ENCODE results near the gene TESK1. TPM values are rescaled to one million over a fixed set of nuclear protein-coding genes. Genes with fewer than 3 reads are reported as not detected.

TESK1 gene
- polyA plus RNA-seq, 3 donors, result 2.9 to 38.3 (median 2.9) TPM

DNA sequence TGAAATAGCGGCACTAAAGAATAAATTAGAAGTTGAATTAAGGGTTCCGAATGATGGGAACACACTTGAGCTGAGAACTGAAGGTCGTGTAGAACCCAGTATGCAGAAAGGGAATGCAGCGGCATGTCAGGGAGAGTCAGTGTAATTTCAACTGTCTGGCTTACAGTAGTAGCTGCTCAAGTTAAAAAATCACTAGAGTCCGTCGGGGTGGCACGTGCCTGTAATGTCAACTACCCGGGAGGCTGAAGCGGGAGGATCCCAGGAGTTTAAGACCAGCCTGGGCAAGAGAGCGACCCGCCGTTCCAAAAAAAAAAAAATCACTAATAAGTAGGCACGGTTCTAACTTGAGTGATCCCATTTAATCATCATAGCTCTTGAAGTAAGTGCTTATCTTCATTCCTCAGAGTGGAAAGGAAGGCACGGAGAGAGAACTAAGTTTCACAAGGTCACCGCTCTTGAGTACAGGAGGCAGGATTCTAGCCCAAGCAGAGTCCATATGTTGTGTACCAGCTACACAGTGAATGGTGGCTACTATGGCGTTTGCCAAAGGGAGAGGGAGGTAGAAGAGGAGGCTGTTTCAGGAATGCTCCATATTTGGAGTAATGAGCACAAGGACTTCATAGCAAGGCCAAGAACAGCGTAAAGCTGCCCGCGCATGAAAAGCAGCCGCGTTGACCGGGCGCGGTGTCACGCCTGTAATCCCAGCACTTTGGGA lies 51.9 kb downstream of the TESK1 start:
- H3K9ac ChIP-seq (ENCODE audit: insufficient read depth, low read length, poor library complexity, severe bottlenecking), result peak overlapping the region; percentile 88
- no peak for DNase-seq
- WGBS (ENCODE audit: insufficient coverage), result 36% methylated on average over 20 of the region's 25 CpGs

DNA sequence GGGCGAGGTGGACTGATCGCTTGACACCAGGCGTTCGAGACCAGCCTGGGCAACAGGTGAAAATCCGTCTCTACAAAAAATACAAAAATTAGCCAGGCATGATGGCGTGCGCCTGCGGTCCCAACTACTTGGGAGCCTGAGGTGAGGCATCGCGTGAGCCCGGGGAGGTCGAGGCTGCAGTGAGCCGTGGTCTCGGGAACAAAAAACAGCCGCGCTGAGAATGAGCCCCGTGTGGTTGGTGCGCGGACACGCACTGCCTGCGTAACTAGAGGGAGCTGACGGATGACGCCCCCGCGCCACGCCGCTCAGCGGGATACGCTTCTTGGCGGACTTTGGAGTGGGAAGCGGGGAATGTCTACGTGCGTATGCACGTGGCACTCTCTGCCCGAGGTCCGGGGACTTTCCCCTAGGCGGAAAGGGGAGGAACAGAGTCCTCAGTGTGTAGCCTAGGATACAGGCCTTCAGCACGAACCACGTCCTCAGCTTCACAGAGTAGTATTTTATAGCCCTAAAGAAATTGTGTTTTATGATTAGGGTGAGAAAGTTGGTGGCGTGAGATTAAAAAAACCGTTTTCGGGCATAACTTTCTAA lies 52.6 kb downstream of the TESK1 start, which contains the start of gene RMRP:
RMRP (minus strand) TSS at position 474 of the 591 bp plus-strand sequence.
- peaks cover 10 to 14% of the 10 kb centered on the region in 2 donors for H3K36me3 ChIP-seq (replicated peaks in 1 of 2; ENCODE audit: control insufficient read depth in 1 of 2, insufficient read depth in 2 of 2, low read length in 2 of 2)
- H3K27ac Mint-ChIP-seq, result peak within 1 kb of the TSS; percentile 95 to 100 (median 98)
- H4K20me1 ChIP-seq (ENCODE audit: insufficient read depth, low read length), result no peaks in the 10 kb centered on the region
- intact Hi-C loops (cut with micrococcal nuclease), result loop anchor here (1.0 to 5.0 kb wide), 6 partner anchors 11 to 545 kb away; partner anchors contain the start of genes CREB3 (in 1 of the 2), TESK1 (in 1 of the 2) and TLN1 (in 1 of the 2)
- H3K27me3 ChIP-seq (ENCODE audit: control insufficient read depth in 2 of 2, insufficient read depth in 2 of 2, low read length in 2 of 2), result no peaks in the 10 kb centered on the region
- peak within 1 kb of the TSS; percentile 92 for H3K4me2 ChIP-seq (replicated peaks; ENCODE audit: extremely low read depth, low read length, poor library complexity, severe bottlenecking)
- H3K4me3 Mint-ChIP-seq, result peak within 1 kb of the TSS; percentile 87 to 90
- peaks cover 43% of the 10 kb centered on the region for H3K4me1 Mint-ChIP-seq
- H3K4me3 ChIP-seq (replicated peaks in 1 of 3; ENCODE audit: low read depth in 2 of 3, low read length in 3 of 3), result peak within 1 kb of the TSS; percentile 83 to 94 (median 88)
- H3K79me2 ChIP-seq (ENCODE audit: insufficient read depth, low read length), result peaks cover 14% of the 10 kb centered on the region
- WGBS (ENCODE audit: insufficient coverage), result under 1% methylated on average over 30 of the region's 42 CpGs
- H3K4me1 ChIP-seq (ENCODE audit: control insufficient read depth in 1 of 2, insufficient read depth in 2 of 2, low read length in 2 of 2), result peaks cover 29 to 43% of the 10 kb centered on the region in 2 donors
- peaks cover 0 to 8% (median 5%) of the 10 kb centered on the region in 3 donors for H3K27me3 Mint-ChIP-seq (ENCODE audit: low read depth in 3 of 3)
- peak; percentile 94 to 99 (median 95) for DNase-seq
- H3K36me3 Mint-ChIP-seq, result peaks cover 19 to 22% of the 10 kb centered on the region in 2 donors
- TF ChIP-seq, protein P1, sequence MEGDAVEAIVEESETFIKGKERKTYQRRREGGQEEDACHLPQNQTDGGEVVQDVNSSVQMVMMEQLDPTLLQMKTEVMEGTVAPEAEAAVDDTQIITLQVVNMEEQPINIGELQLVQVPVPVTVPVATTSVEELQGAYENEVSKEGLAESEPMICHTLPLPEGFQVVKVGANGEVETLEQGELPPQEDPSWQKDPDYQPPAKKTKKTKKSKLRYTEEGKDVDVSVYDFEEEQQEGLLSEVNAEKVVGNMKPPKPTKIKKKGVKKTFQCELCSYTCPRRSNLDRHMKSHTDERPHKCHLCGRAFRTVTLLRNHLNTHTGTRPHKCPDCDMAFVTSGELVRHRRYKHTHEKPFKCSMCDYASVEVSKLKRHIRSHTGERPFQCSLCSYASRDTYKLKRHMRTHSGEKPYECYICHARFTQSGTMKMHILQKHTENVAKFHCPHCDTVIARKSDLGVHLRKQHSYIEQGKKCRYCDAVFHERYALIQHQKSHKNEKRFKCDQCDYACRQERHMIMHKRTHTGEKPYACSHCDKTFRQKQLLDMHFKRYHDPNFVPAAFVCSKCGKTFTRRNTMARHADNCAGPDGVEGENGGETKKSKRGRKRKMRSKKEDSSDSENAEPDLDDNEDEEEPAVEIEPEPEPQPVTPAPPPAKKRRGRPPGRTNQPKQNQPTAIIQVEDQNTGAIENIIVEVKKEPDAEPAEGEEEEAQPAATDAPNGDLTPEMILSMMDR (IDR thresholded peaks at IDR 0.05), result no peak
- no peaks in the 10 kb centered on the region for H3K9me3 ChIP-seq (replicated peaks in 1 of 2; ENCODE audit: control insufficient read depth in 1 of 2, insufficient read depth in 1 of 2, low read length in 2 of 2)
- H2AFZ ChIP-seq (ENCODE audit: insufficient read depth, low read depth, low read length, poor library complexity, severe bottlenecking), result peak within 1 kb of the TSS; percentile 90
- no peaks in the 10 kb centered on the region for H3K9me3 Mint-ChIP-seq
- peak within 1 kb of the TSS; percentile 85 to 98 for H3K27ac ChIP-seq (ENCODE audit: low read depth in 1 of 2, low read length in 2 of 2)
- peak within 1 kb of the TSS; percentile 88 for H3K9ac ChIP-seq (ENCODE audit: insufficient read depth, low read length, poor library complexity, severe bottlenecking)

More for the DNA sequence above, 51.9 kb downstream of the TESK1 start:
- Mint-ChIP-seq H3K4me3 (peak overlapping the region; percentile 87 to 90), H3K27ac (peak overlapping the region; percentile 95 to 100 (median 98)), H3K4me1 (peaks cover 40% of the 10 kb centered on the region), H3K9me3 (no peaks in the 10 kb centered on the region), H3K36me3 (peaks cover 18 to 19% of the 10 kb centered on the region in 2 donors), H3K27me3 (ENCODE audit: low read depth in 3 of 3) (peaks cover 0 to 8% (median 5%) of the 10 kb centered on the region in 3 donors)
- H4K20me1 ChIP-seq (ENCODE audit: insufficient read depth, low read length), result no peaks in the 10 kb centered on the region
- H2AFZ ChIP-seq (ENCODE audit: insufficient read depth, low read depth, low read length, poor library complexity, severe bottlenecking), result peak overlapping the region; percentile 90
- no peaks in the 10 kb centered on the region for H3K9me3 ChIP-seq (replicated peaks in 1 of 2; ENCODE audit: control insufficient read depth in 1 of 2, insufficient read depth in 1 of 2, low read length in 2 of 2)
- H3K4me1 ChIP-seq (ENCODE audit: control insufficient read depth in 1 of 2, insufficient read depth in 2 of 2, low read length in 2 of 2), result peaks cover 35 to 43% of the 10 kb centered on the region in 2 donors
- intact Hi-C loops (cut with micrococcal nuclease), result loop anchor here (1.0 to 5.0 kb wide), 6 partner anchors 11 to 545 kb away; partner anchors contain the start of genes CREB3 (in 1 of the 2), TESK1 (in 1 of the 2) and TLN1 (in 1 of the 2)
- peak overlapping the region; percentile 83 to 94 (median 88) for H3K4me3 ChIP-seq (replicated peaks in 1 of 3; ENCODE audit: low read depth in 2 of 3, low read length in 3 of 3)
- peaks cover 10% of the 10 kb centered on the region for H3K79me2 ChIP-seq (ENCODE audit: insufficient read depth, low read length)
- H3K36me3 ChIP-seq (replicated peaks in 1 of 2; ENCODE audit: control insufficient read depth in 1 of 2, insufficient read depth in 2 of 2, low read length in 2 of 2), result peaks cover 10 to 14% of the 10 kb centered on the region in 2 donors
- H3K27me3 ChIP-seq (ENCODE audit: control insufficient read depth in 2 of 2, insufficient read depth in 2 of 2, low read length in 2 of 2), result no peaks in the 10 kb centered on the region
- peak overlapping the region; percentile 92 for H3K4me2 ChIP-seq (replicated peaks; ENCODE audit: extremely low read depth, low read length, poor library complexity, severe bottlenecking)
- TF ChIP-seq, protein P1 (IDR thresholded peaks at IDR 0.05), result no peak
- peak overlapping the region; percentile 85 to 98 for H3K27ac ChIP-seq (ENCODE audit: low read depth in 1 of 2, low read length in 2 of 2)
